SK-N-MC (cell line): ENCODE results near the gene TPRG1.

ENCODE experiments used
- DNase-seq: peaks from one replicate; pipeline ENCODE4 v3.0.0-alpha.2; 2011; ENCODE audit warnings: low read depth, low spot score
- H3K27ac ChIP-seq: fragments of 200-600 bp; sonication (generic); 2 replicates; pipeline ENCODE4 v1.5.1; 2016; ENCODE audit warnings: mixed run types
- H3K36me3 ChIP-seq: fragments of 200-600 bp; sonication (generic); 2 replicates; pipeline ENCODE4 v1.6.1; 2017; ENCODE audit warnings: antibody characterized with exemption, low read length, mixed read lengths; ENCODE audit not compliant: insufficient read depth
- H3K4me3 ChIP-seq: fragments of 200-600 bp; sonication (generic); 2 replicates; pipeline ENCODE4 v1.5.1; 2016
- H3K9ac ChIP-seq: fragments of 200-600 bp; sonication (generic); 2 replicates; pipeline ENCODE4 v1.8.0; 2017; ENCODE audit warnings: mixed run types, mixed read lengths; ENCODE audit not compliant: insufficient read length
- H3K9me3 ChIP-seq: fragments of 200-600 bp; sonication (generic); 2 replicates; pipeline ENCODE4 v1.6.1; 2017; ENCODE audit warnings: low read depth, mild to moderate bottlenecking, antibody characterized with exemption, low read length, moderate library complexity, mixed read lengths
- EZH2 ChIP-seq: fragments of 200-600 bp; sonication (generic); IDR thresholded peaks from one replicate; pipeline ENCODE4 v1.6.1; 2017; ENCODE audit warnings: antibody characterized with exemption
- FOXP2 ChIP-seq: optimal IDR thresholded peaks from 2 replicates; pipeline ENCODE3; 2011; ENCODE audit warnings: mild to moderate bottlenecking, moderate library complexity; ENCODE audit not compliant: insufficient read depth; ENCODE audit errors: extremely low read length, control extremely low read depth
- POLR2AphosphoS5 ChIP-seq: IDR thresholded peaks from 2 replicates; pipeline ENCODE4 v1.6.1; 2012; ENCODE audit warnings: mild to moderate bottlenecking, low read depth, low read length, borderline replicate concordance

The TPRG1 gene

DNA sequence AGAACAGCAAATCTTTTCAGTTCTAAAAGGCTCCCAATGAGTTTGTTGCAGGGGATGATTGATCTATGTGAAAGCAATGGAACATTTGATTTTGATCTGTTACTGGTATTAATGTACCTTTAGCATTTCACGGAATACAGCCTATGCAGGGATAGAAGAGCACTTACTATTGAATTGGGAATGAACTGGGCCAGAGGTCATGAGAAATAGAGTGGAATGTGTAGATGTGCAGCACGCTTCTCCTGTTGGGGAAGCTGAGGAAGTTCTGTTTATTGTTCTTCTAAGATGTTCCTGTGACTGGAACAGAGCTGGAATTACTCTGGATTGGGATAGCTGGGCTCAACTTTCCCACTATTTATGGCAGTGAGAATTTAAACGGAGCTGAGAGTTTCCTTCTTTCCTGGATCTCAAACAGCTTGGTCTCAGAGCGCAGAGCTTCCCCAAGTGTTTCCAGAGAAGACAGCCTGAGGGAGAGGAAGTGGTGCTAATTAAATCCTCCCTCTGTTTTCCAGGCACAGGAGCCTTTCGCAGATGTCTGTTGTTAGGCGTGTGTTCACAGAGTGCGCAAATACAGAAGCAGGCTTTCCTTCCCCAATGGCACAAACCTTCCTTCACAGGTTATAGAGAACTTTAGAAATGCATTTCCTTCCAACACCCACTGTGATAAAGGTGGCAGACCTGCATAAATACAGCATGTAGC lies 32.5 kb downstream of the TPRG1 start:
- Histone ChIP-seq H3K9me3 (no peaks in the 10 kb centered on the region), H3K9ac (no peak overlapping the region), H3K4me3 (peak overlapping the region; percentile 11; the same call in 1 of the 2 replicates), H3K36me3 (no peaks in the 10 kb centered on the region), H3K27ac (no peak overlapping the region)
- TF ChIP-seq FOXP2 (peak; percentile 79), EZH2 (no peak), POLR2AphosphoS5 (peak; percentile 70; the same call in 1 of the 2 replicates)
- DNase-seq = peak; percentile 97

GRCh38 chr3:189204937-189205336 lies 33.2 kb downstream of the TPRG1 start:
- Histone ChIP-seq H3K4me3 (peak overlapping the region; percentile 11; the same call in 1 of the 2 replicates), H3K9me3 (no peaks in the 10 kb centered on the region), H3K27ac (no peak overlapping the region), H3K9ac (no peak overlapping the region), H3K36me3 (no peaks in the 10 kb centered on the region)
- DNase-seq = no peak
- TF ChIP-seq EZH2 (no peak), FOXP2 (no peak), POLR2AphosphoS5 (no peak)

- Histone ChIP-seq H3K9ac (no peak overlapping the region), H3K9me3 (no peaks in the 10 kb centered on the region), H3K27ac (no peak overlapping the region), H3K36me3 (no peaks in the 10 kb centered on the region), H3K4me3 (no peak overlapping the region)
- no peak for DNase-seq
- TF ChIP-seq POLR2AphosphoS5 (no peak), EZH2 (no peak), FOXP2 (no peak)
Measured at GRCh38 chr3:189210251-189210770, 38.5 kb downstream of the TPRG1 start.

DNA sequence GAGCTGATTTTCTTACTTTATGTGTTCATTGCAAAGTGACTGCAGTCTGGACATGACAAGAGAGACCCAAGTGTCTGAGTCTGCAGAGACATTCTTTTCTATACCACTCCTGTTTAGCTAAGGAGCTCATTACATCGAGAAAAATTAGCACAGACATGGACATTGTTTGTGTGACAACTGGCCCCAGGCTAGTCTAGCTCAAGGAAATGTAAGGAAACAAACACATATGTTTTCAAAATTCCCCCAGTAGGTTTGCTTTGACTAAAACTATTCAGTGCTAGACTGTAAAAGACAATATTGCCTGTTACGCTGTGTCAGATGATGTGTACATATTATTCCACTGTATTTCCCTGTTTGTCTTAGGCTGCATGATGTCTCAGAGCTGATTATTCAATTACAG lies 40.9 kb downstream of the TPRG1 start:
- DNase-seq = no peak
- Histone ChIP-seq H3K9ac (no peak overlapping the region), H3K36me3 (no peaks in the 10 kb centered on the region), H3K4me3 (no peak overlapping the region), H3K9me3 (no peaks in the 10 kb centered on the region), H3K27ac (no peak overlapping the region)
- TF ChIP-seq EZH2 (no peak), FOXP2 (no peak), POLR2AphosphoS5 (no peak)

DNA sequence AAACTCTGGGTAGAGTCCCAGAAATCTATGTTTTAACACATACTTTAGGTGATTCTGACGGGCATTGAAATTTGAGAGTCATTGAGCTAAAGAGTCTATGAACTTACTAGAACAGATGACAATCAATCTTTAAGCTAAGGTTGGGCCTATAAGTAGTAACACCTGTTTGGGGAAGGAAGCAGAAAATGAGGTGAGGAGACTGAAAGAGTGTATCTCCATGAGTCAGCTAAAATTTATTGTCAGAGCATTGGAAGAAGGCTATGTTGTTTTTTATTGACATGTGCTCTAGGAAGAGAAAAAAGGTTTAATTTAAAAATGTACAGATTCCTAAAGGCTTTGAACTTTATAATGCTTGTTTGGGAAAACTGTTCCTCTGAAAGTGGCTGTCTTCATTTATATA lies 42.9 kb downstream of the TPRG1 start:
- Histone ChIP-seq H3K9me3 (no peaks in the 10 kb centered on the region), H3K36me3 (no peaks in the 10 kb centered on the region), H3K9ac (no peak overlapping the region), H3K4me3 (no peak overlapping the region), H3K27ac (no peak overlapping the region)
- DNase-seq = no peak
- no peak for TF ChIP-seq FOXP2
- TF ChIP-seq EZH2 = no peak
- no peak for TF ChIP-seq POLR2AphosphoS5

GRCh38 chr3:189222927-189223636 lies 51.3 kb downstream of the TPRG1 start:
- H3K9me3 ChIP-seq = no peaks in the 10 kb centered on the region
- H3K36me3 ChIP-seq = no peaks in the 10 kb centered on the region
- TF ChIP-seq FOXP2 (no peak), POLR2AphosphoS5 (no peak), EZH2 (no peak)
- DNase-seq = no peak
- no peak overlapping the region for H3K27ac ChIP-seq
- no peak overlapping the region for H3K4me3 ChIP-seq
- H3K9ac ChIP-seq = no peak overlapping the region

DNA sequence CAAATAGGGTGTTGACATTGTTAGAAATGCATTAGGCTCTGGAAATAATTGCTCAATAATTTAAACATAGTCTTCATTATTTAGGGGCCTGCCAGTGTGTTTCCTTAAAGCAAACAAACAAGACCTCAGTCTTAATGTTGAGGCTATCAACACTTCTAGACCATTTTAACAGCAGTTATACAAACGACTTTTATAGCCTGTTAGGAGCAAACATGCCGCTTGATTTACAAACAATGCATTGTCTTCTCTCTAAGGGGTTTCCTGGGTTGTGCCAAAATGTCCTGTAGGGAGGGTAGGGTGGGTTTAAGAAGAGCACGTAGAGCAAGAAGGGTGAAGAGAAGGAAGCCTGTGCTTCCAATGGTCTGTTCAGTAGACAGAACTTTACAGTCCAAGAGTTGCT lies 53.7 kb downstream of the TPRG1 start:
- Histone ChIP-seq H3K27ac (no peak overlapping the region), H3K9me3 (no peaks in the 10 kb centered on the region), H3K36me3 (no peaks in the 10 kb centered on the region), H3K4me3 (no peak overlapping the region), H3K9ac (no peak overlapping the region)
- TF ChIP-seq POLR2AphosphoS5 = no peak
- TF ChIP-seq EZH2 = no peak
- no peak for TF ChIP-seq FOXP2
- DNase-seq = no peak

DNA sequence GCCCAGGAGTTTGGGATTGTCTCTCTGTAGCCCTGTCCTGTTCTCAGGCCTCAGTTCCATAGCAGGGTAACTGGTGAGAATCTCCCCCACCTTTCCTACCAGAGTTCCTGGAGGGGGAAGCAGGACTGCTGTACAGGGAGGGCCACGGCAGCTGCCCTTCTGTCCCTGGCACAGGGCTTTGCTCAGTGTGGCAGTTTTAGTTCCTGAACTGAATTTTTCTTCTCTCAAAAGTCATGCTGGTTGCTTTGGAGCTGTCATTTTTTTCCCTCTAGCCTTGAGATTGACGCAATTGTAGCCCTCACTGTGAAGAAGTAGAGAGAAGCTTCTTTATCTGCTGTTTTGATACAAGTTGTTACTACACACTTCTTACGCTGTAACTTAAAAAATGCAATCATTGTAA lies 55.5 kb downstream of the TPRG1 start:
- Histone ChIP-seq H3K4me3 (peak overlapping the region; percentile 1; the same call in 1 of the 2 replicates), H3K36me3 (no peaks in the 10 kb centered on the region), H3K9ac (peak overlapping the region; percentile 4), H3K9me3 (no peaks in the 10 kb centered on the region), H3K27ac (peak overlapping the region; percentile 57)
- no peak for DNase-seq
- TF ChIP-seq POLR2AphosphoS5 = no peak
- TF ChIP-seq EZH2 = no peak
- no peak for TF ChIP-seq FOXP2
